Measurements from ENCODE around the gene SMG6.

Gene SMG6

GRCh38 chr17:2111691-2112090, 191.9 kb downstream of the SMG6 start:
- in situ Hi-C loops (cut with HindIII; ENCODE audit: low sequenced_read_pairs), result no loop called here

- in situ Hi-C loops (cut with HindIII; ENCODE audit: low sequenced_read_pairs), result no loop called here
Measured at GRCh38 chr17:2110436-2110835, 193.1 kb downstream of the SMG6 start.

- in situ Hi-C loops (cut with HindIII; ENCODE audit: low sequenced_read_pairs), result no loop called here
Measured at GRCh38 chr17:2108170-2108569, 195.4 kb downstream of the SMG6 start.

GRCh38 chr17:2107506-2107905, 196.1 kb downstream of the SMG6 start:
- in situ Hi-C loops (cut with HindIII; ENCODE audit: low sequenced_read_pairs), result no loop called here

- in situ Hi-C loops (cut with HindIII; ENCODE audit: low sequenced_read_pairs), result no loop called here
Measured at GRCh38 chr17:2107050-2107449, 196.5 kb downstream of the SMG6 start.

- in situ Hi-C loops (cut with HindIII; ENCODE audit: low sequenced_read_pairs), result no loop called here
Measured at GRCh38 chr17:2106308-2106955, 197.2 kb downstream of the SMG6 start.

GRCh38 chr17:2105663-2106062, 197.9 kb downstream of the SMG6 start:
- in situ Hi-C loops (cut with HindIII; ENCODE audit: low sequenced_read_pairs), result no loop called here

- in situ Hi-C loops (cut with HindIII; ENCODE audit: low sequenced_read_pairs), result no loop called here
Measured at GRCh38 chr17:2102931-2103809, 200.4 kb downstream of the SMG6 start.

GRCh38 chr17:2101448-2102257, 201.9 kb downstream of the SMG6 start:
- in situ Hi-C loops (cut with HindIII; ENCODE audit: low sequenced_read_pairs), result no loop called here

- in situ Hi-C loops (cut with HindIII; ENCODE audit: low sequenced_read_pairs), result no loop called here
Measured at GRCh38 chr17:2095536-2095910, 208.1 kb downstream of the SMG6 start.

GRCh38 chr17:2094891-2095535, 208.6 kb downstream of the SMG6 start:
- in situ Hi-C loops (cut with HindIII; ENCODE audit: low sequenced_read_pairs), result no loop called here

- in situ Hi-C loops (cut with HindIII; ENCODE audit: low sequenced_read_pairs), result no loop called here
Measured at GRCh38 chr17:2093349-2093748, 210.2 kb downstream of the SMG6 start.

GRCh38 chr17:2092253-2092652, 211.3 kb downstream of the SMG6 start:
- in situ Hi-C loops (cut with HindIII; ENCODE audit: low sequenced_read_pairs), result no loop called here

GRCh38 chr17:2090804-2091534, 212.6 kb downstream of the SMG6 start:
- in situ Hi-C loops (cut with HindIII; ENCODE audit: low sequenced_read_pairs), result no loop called here

- in situ Hi-C loops (cut with HindIII; ENCODE audit: low sequenced_read_pairs), result no loop called here
Measured at GRCh38 chr17:2090210-2090641, 213.4 kb downstream of the SMG6 start.

- in situ Hi-C loops (cut with HindIII; ENCODE audit: low sequenced_read_pairs), result no loop called here
Measured at GRCh38 chr17:2089021-2089422, 214.6 kb downstream of the SMG6 start.

GRCh38 chr17:2087597-2088211, 215.9 kb downstream of the SMG6 start:
- in situ Hi-C loops (cut with HindIII; ENCODE audit: low sequenced_read_pairs), result no loop called here

GRCh38 chr17:2086306-2086705, 217.3 kb downstream of the SMG6 start:
- in situ Hi-C loops (cut with HindIII; ENCODE audit: low sequenced_read_pairs), result no loop called here

- in situ Hi-C loops (cut with HindIII; ENCODE audit: low sequenced_read_pairs), result no loop called here
Measured at GRCh38 chr17:2085648-2085949, 218.0 kb downstream of the SMG6 start.

All from DLD1 (cell line).